Trophoblast cell (in vitro differentiated cells and primary cell): ENCODE data around the gene MAN1C1.

ENCODE experiments used
- DNase-seq, 2 donors: peaks; one replicate each; pipeline ENCODE4 v3.0.0-alpha.2; 2016
- H2AFZ ChIP-seq: 2 replicates; pipeline ENCODE4 v1.6.1; 2013; ENCODE audit warnings: low read length, moderate library complexity, mild to moderate bottlenecking; ENCODE audit not compliant: insufficient read depth, poor library complexity
- H2AK5ac ChIP-seq: 2 replicates; pipeline ENCODE4 v1.6.1; 2013; ENCODE audit warnings: mild to moderate bottlenecking, low read length
- H2BK120ac ChIP-seq: 2 replicates; pipeline ENCODE4 v1.6.1; 2013; ENCODE audit warnings: low read length, mild to moderate bottlenecking, moderate library complexity; ENCODE audit not compliant: insufficient read depth, poor library complexity
- H2BK12ac ChIP-seq: 2 replicates; pipeline ENCODE4 v1.6.1; 2013; ENCODE audit warnings: mild to moderate bottlenecking, low read length, moderate library complexity
- H2BK5ac ChIP-seq: 2 replicates; pipeline ENCODE4 v1.6.1; 2013; ENCODE audit warnings: low read length, low read depth, moderate library complexity, mild to moderate bottlenecking; ENCODE audit not compliant: poor library complexity
- H3K14ac ChIP-seq: 2 replicates; pipeline ENCODE4 v1.6.1; 2013; ENCODE audit warnings: mild to moderate bottlenecking, low read length
- H3K18ac ChIP-seq: 2 replicates; pipeline ENCODE4 v1.6.1; 2013; ENCODE audit warnings: mild to moderate bottlenecking, low read length
- H3K23ac ChIP-seq: 2 replicates; pipeline ENCODE4 v1.6.1; 2013; ENCODE audit warnings: low read length
- H3K27ac ChIP-seq: 2 replicates; pipeline ENCODE4 v1.5.1; 2013; ENCODE audit warnings: low read depth, mild to moderate bottlenecking, inconsistent platforms, low read length, moderate library complexity
- H3K27me3 ChIP-seq: 2 replicates; pipeline ENCODE4 v1.6.1; 2013; ENCODE audit warnings: inconsistent platforms, mild to moderate bottlenecking, low read length, moderate library complexity; ENCODE audit not compliant: insufficient read depth
- H3K36me3 ChIP-seq, 2 experiments: 1 replicate in 1 of 2; 2 replicates in 1 of 2; pipeline ENCODE4 v1.6.1; 2013; ENCODE audit warnings: low read length in 2 of 2, mild to moderate bottlenecking in 2 of 2, moderate library complexity in 1 of 2; ENCODE audit not compliant: insufficient read depth in 2 of 2, control insufficient read depth in 1 of 2
- H3K4ac ChIP-seq: 2 replicates; pipeline ENCODE4 v1.6.1; 2013; ENCODE audit warnings: low read depth, mild to moderate bottlenecking, low read length, moderate library complexity
- H3K4me1 ChIP-seq, 2 experiments: 1 replicate in 1 of 2; 2 replicates in 1 of 2; pipeline ENCODE4 v1.6.1; 2013; ENCODE audit warnings: low read length in 2 of 2, mild to moderate bottlenecking in 2 of 2, moderate library complexity in 1 of 2; ENCODE audit not compliant: insufficient read depth in 2 of 2, control insufficient read depth in 1 of 2
- H3K4me2 ChIP-seq: 2 replicates; pipeline ENCODE4 v1.6.1; 2013; ENCODE audit warnings: inconsistent platforms, mild to moderate bottlenecking, low read length, moderate library complexity
- H3K4me3 ChIP-seq: 2 replicates; pipeline ENCODE4 v1.5.1; 2013; ENCODE audit warnings: mild to moderate bottlenecking, low read depth, low read length, inconsistent platforms
- H3K79me1 ChIP-seq: one replicate; pipeline ENCODE4 v1.6.1; 2013; ENCODE audit warnings: low read length
- H3K79me2 ChIP-seq: 2 replicates; pipeline ENCODE4 v1.6.1; 2013; ENCODE audit warnings: low read length, mild to moderate bottlenecking; ENCODE audit not compliant: control insufficient read depth, insufficient read depth, poor library complexity
- H3K9ac ChIP-seq: 2 replicates; pipeline ENCODE4 v1.6.1; 2013; ENCODE audit warnings: mild to moderate bottlenecking, low read length
- H3K9me3 ChIP-seq: 2 replicates; pipeline ENCODE4 v1.6.1; 2013; ENCODE audit warnings: low read depth, mild to moderate bottlenecking, control low read depth, inconsistent platforms, low read length; ENCODE audit not compliant: insufficient read depth
- H4K12ac ChIP-seq: 2 replicates; pipeline ENCODE4 v1.6.1; 2013; ENCODE audit warnings: low read depth, mild to moderate bottlenecking, low read length, moderate library complexity
- H4K8ac ChIP-seq: 2 replicates; pipeline ENCODE4 v1.6.1; 2013; ENCODE audit warnings: low read depth, mild to moderate bottlenecking, low read length, moderate library complexity
- H4K91ac ChIP-seq: one replicate; pipeline ENCODE4 v1.6.1; 2013; ENCODE audit warnings: low read depth, mild to moderate bottlenecking, low read length, moderate library complexity
- WGBS: extraction: QIAGEN DNeasy Blood & Tissue Kit; methylation state at CpG from one replicate; pipeline ENCODE4 v1.1.7; 2013; ENCODE audit warnings: missing lambda C conversion rate; ENCODE audit not compliant: insufficient read length, insufficient coverage; ENCODE audit errors: extremely low coverage; 5-methylcytosine and 5-hydroxymethylcytosine counted together

The MAN1C1 gene

GRCh38 chr1:25657883-25658760, 41.5 kb downstream of the MAN1C1 start:
- H2AK5ac ChIP-seq = no peak overlapping the region
- H3K4me2 ChIP-seq = no peak overlapping the region
- no peak overlapping the region for H3K4ac ChIP-seq
- H3K14ac ChIP-seq = no peak overlapping the region
- no peak overlapping the region for H4K12ac ChIP-seq
- H3K23ac ChIP-seq = no peak overlapping the region
- no peaks in the 10 kb centered on the region for H3K36me3 ChIP-seq
- H3K9me3 ChIP-seq = no peaks in the 10 kb centered on the region
- H3K9ac ChIP-seq = no peak overlapping the region
- WGBS = no CpG with 5 or more reads among the region's 11 CpGs
- no peak overlapping the region for H4K91ac ChIP-seq
- H2AFZ ChIP-seq = no peak overlapping the region
- no peak overlapping the region for H3K18ac ChIP-seq
- H2BK12ac ChIP-seq = no peak overlapping the region
- H3K79me1 ChIP-seq = no peaks in the 10 kb centered on the region
- H3K27me3 ChIP-seq = no peaks in the 10 kb centered on the region
- no peak overlapping the region for H2BK120ac ChIP-seq
- H3K79me2 ChIP-seq = no peaks in the 10 kb centered on the region
- H3K27ac ChIP-seq = no peak overlapping the region
- no peak overlapping the region for H4K8ac ChIP-seq
- no peak overlapping the region for H3K4me3 ChIP-seq
- no peak overlapping the region for H2BK5ac ChIP-seq
- DNase-seq = no peak
- H3K4me1 ChIP-seq = peaks cover 6 to 10% of the 10 kb centered on the region in 2 experiments

- no peak overlapping the region for H2BK5ac ChIP-seq
- DNase-seq = no peak
- WGBS = no CpG with 5 or more reads among the region's 13 CpGs
These were observed 42.3 kb downstream of the MAN1C1 start for GRCh38 chr1:25658791-25659431.

GRCh38 chr1:25661043-25661815, 44.6 kb downstream of the MAN1C1 start:
- H3K79me2 ChIP-seq = no peaks in the 10 kb centered on the region
- no peak overlapping the region for H3K9ac ChIP-seq
- no peaks in the 10 kb centered on the region for H3K79me1 ChIP-seq
- no peak overlapping the region for H2AK5ac ChIP-seq
- H3K4me1 ChIP-seq = peaks cover 6 to 10% of the 10 kb centered on the region in 2 experiments
- no peak for DNase-seq
- H3K4me3 ChIP-seq = no peak overlapping the region
- H4K8ac ChIP-seq = peak overlapping the region; percentile 64
- no CpG with 5 or more reads among the region's 8 CpGs for WGBS
- H4K91ac ChIP-seq = no peak overlapping the region
- H2BK5ac ChIP-seq = no peak overlapping the region
- H4K12ac ChIP-seq = no peak overlapping the region
- H3K4ac ChIP-seq = no peak overlapping the region
- H3K14ac ChIP-seq = no peak overlapping the region
- no peak overlapping the region for H2AFZ ChIP-seq
- no peak overlapping the region for H2BK120ac ChIP-seq
- H3K9me3 ChIP-seq = no peaks in the 10 kb centered on the region
- no peak overlapping the region for H3K4me2 ChIP-seq
- H3K23ac ChIP-seq = no peak overlapping the region
- H3K27me3 ChIP-seq = no peaks in the 10 kb centered on the region
- no peak overlapping the region for H3K18ac ChIP-seq
- H3K27ac ChIP-seq = no peak overlapping the region
- H2BK12ac ChIP-seq = no peak overlapping the region
- no peaks in the 10 kb centered on the region for H3K36me3 ChIP-seq

More at GRCh38 chr1:25658791-25659431, 42.3 kb downstream of the MAN1C1 start:
- H3K14ac ChIP-seq = no peak overlapping the region
- no peak overlapping the region for H3K27ac ChIP-seq
- H3K18ac ChIP-seq = no peak overlapping the region
- no peak overlapping the region for H3K9ac ChIP-seq
- no peak overlapping the region for H4K8ac ChIP-seq
- H3K79me2 ChIP-seq = no peaks in the 10 kb centered on the region
- H3K9me3 ChIP-seq = no peaks in the 10 kb centered on the region
- H3K27me3 ChIP-seq = no peaks in the 10 kb centered on the region
- H3K4me1 ChIP-seq = peaks cover 6 to 10% of the 10 kb centered on the region in 2 experiments
- no peak overlapping the region for H2BK120ac ChIP-seq
- no peak overlapping the region for H2AK5ac ChIP-seq
- no peak overlapping the region for H3K4me2 ChIP-seq
- H3K79me1 ChIP-seq = no peaks in the 10 kb centered on the region
- no peak overlapping the region for H3K23ac ChIP-seq
- no peak overlapping the region for H4K12ac ChIP-seq
- no peak overlapping the region for H4K91ac ChIP-seq
- no peak overlapping the region for H3K4ac ChIP-seq
- H2BK12ac ChIP-seq = no peak overlapping the region
- no peak overlapping the region for H3K4me3 ChIP-seq
- no peaks in the 10 kb centered on the region for H3K36me3 ChIP-seq
- H2AFZ ChIP-seq = no peak overlapping the region

GRCh38 chr1:25662061-25662460, 45.5 kb downstream of the MAN1C1 start:
- Histone ChIP-seq H2BK5ac (no peak overlapping the region), H3K23ac (no peak overlapping the region), H3K79me1 (no peaks in the 10 kb centered on the region), H3K27me3 (no peaks in the 10 kb centered on the region), H3K14ac (no peak overlapping the region), H4K8ac (no peak overlapping the region), H3K79me2 (no peaks in the 10 kb centered on the region), H3K18ac (no peak overlapping the region), H2BK12ac (no peak overlapping the region), H3K9ac (no peak overlapping the region), H2BK120ac (no peak overlapping the region), H3K9me3 (no peaks in the 10 kb centered on the region), H2AK5ac (no peak overlapping the region), H4K12ac (no peak overlapping the region), H2AFZ (no peak overlapping the region), H3K4me1 (peaks cover 4 to 9% of the 10 kb centered on the region in 2 experiments), H3K27ac (no peak overlapping the region), H3K4ac (no peak overlapping the region), H3K4me3 (no peak overlapping the region), H4K91ac (no peak overlapping the region), H3K4me2 (no peak overlapping the region), H3K36me3 (no peaks in the 10 kb centered on the region)
- no peak for DNase-seq
- WGBS = no CpG with 5 or more reads among the region's 2 CpGs
